IMR-90 (cell line): ENCODE data around the gene DSCAML1. TPM values are rescaled to one million over a fixed set of nuclear protein-coding genes. Genes with fewer than 3 reads are reported as not detected.

Experiments used
- ATAC-seq: fragments of 200-7000 bp; cut with Tn5 transposase; 2 replicates; pipeline ENCODE4 v1.9.1; 2020; ENCODE audit warnings: low read depth, mild to moderate bottlenecking, moderate library complexity
- BruUV-seq: library from RNA; stranded (reverse); fragments of 400-500 nt; replicated peaks from 2 replicates; lab custom pipeline; 2021; lab: Mats Ljungman, UMichigan
- CTCF ChIA-PET: fragments of 300-600 bp; formaldehyde crosslinking; extraction: SDS; loops from one replicate; lab custom pipeline; 2021; ENCODE audit warnings: antibody characterized with exemption; lab: Yijun Ruan, JAX
- POLR2A ChIA-PET: fragments of 300-600 bp; sonication (Branson Sonifier 250); formaldehyde crosslinking; loops from one replicate; lab custom pipeline; 2022; ENCODE audit warnings: antibody characterized with exemption; ENCODE audit not compliant: unreplicated experiment; lab: Charles Lee
- DNase-seq: peaks from one replicate; pipeline ENCODE4 v3.0.0; 2013
- H2AFZ ChIP-seq: replicated peaks from 2 replicates; pipeline ENCODE3; 2013; ENCODE audit warnings: low read length, mild to moderate bottlenecking; ENCODE audit not compliant: poor library complexity
- H2AK5ac ChIP-seq: 2 replicates; pipeline ENCODE4 v1.6.1; 2013; ENCODE audit warnings: low read depth, low read length, inconsistent platforms
- H2AK9ac ChIP-seq: replicated peaks from 2 replicates; pipeline ENCODE3; 2013; ENCODE audit warnings: mild to moderate bottlenecking, low read depth, low read length, moderate library complexity; ENCODE audit not compliant: poor library complexity
- H2BK120ac ChIP-seq: 2 replicates; pipeline ENCODE4 v1.6.1; 2013; ENCODE audit warnings: low read depth, low read length, inconsistent platforms
- H2BK15ac ChIP-seq: 3 replicates; pipeline ENCODE4 v1.6.1; 2013; ENCODE audit warnings: low read depth, low read length, inconsistent platforms
- H2BK20ac ChIP-seq: 2 replicates; pipeline ENCODE4 v1.6.1; 2013; ENCODE audit warnings: low read depth, mild to moderate bottlenecking, inconsistent platforms, low read length, moderate library complexity
- H2BK5ac ChIP-seq: 2 replicates; pipeline ENCODE4 v1.6.1; 2013; ENCODE audit warnings: mild to moderate bottlenecking, low read depth, low read length, inconsistent platforms; ENCODE audit not compliant: poor library complexity, severe bottlenecking
- H3K14ac ChIP-seq: replicated peaks from 2 replicates; pipeline ENCODE4 v1.6.1; 2013; ENCODE audit warnings: low read depth, low read length, inconsistent platforms
- H3K18ac ChIP-seq: 2 replicates; pipeline ENCODE4 v1.6.1; 2013; ENCODE audit warnings: low read depth, low read length, control low read depth
- H3K23ac ChIP-seq: 2 replicates; pipeline ENCODE4 v1.6.1; 2013; ENCODE audit warnings: low read depth, low read length, inconsistent platforms
- H3K27ac ChIP-seq: 2 replicates; pipeline ENCODE4 v1.5.1; 2013; ENCODE audit warnings: mild to moderate bottlenecking, control low read depth, low read length; ENCODE audit not compliant: insufficient read depth
- H3K27me3 ChIP-seq: 2 replicates; pipeline ENCODE4 v1.6.1; 2013; ENCODE audit warnings: low read length; ENCODE audit not compliant: control insufficient read depth, insufficient read depth
- H3K36me3 ChIP-seq: 2 replicates; pipeline ENCODE4 v1.6.1; 2013; ENCODE audit warnings: low read length, mixed read lengths; ENCODE audit not compliant: control insufficient read depth, insufficient read depth
- H3K4ac ChIP-seq: 2 replicates; pipeline ENCODE4 v1.6.1; 2013; ENCODE audit warnings: low read depth, low read length, inconsistent platforms
- H3K4me1 ChIP-seq: 2 replicates; pipeline ENCODE4 v1.6.1; 2013; ENCODE audit warnings: low read length, mixed read lengths; ENCODE audit not compliant: control insufficient read depth, insufficient read depth
- H3K4me2 ChIP-seq: 2 replicates; pipeline ENCODE4 v1.6.1; 2013; ENCODE audit warnings: low read depth, mild to moderate bottlenecking, control low read depth, low read length, moderate library complexity
- H3K4me3 ChIP-seq: 2 replicates; pipeline ENCODE4 v1.5.1; 2013; ENCODE audit warnings: low read depth, mild to moderate bottlenecking, control low read depth, low read length, moderate library complexity; ENCODE audit not compliant: insufficient read depth
- H3K56ac ChIP-seq: 2 replicates; pipeline ENCODE4 v1.6.1; 2013; ENCODE audit warnings: low read length, inconsistent platforms; ENCODE audit not compliant: insufficient read depth; ENCODE audit errors: extremely low read depth
- H3K79me1 ChIP-seq, 2 experiments: 2 replicates each; pipeline ENCODE4 v1.6.1; 2013; ENCODE audit warnings: low read length in 2 of 2, inconsistent platforms in 1 of 2, low read depth in 1 of 2
- H3K9ac ChIP-seq: 2 replicates; pipeline ENCODE4 v1.6.1; 2013; ENCODE audit warnings: low read depth, low read length, control low read depth
- H3K9me1 ChIP-seq: 2 replicates; pipeline ENCODE4 v1.6.1; 2013; ENCODE audit warnings: low read length, inconsistent platforms; ENCODE audit not compliant: insufficient read depth
- H3K9me3 ChIP-seq: 2 replicates; pipeline ENCODE4 v1.6.1; 2013; ENCODE audit warnings: low read length; ENCODE audit not compliant: control insufficient read depth, insufficient read depth
- H4K20me1 ChIP-seq: 2 replicates; pipeline ENCODE4 v1.6.1; 2013; ENCODE audit warnings: low read length, inconsistent platforms; ENCODE audit not compliant: insufficient read depth
- H4K5ac ChIP-seq: 2 replicates; pipeline ENCODE4 v1.6.1; 2013; ENCODE audit warnings: mild to moderate bottlenecking, low read depth, low read length, control low read depth
- H4K8ac ChIP-seq, 2 experiments: 2 replicates each; pipeline ENCODE4 v1.6.1; 2013; ENCODE audit warnings: low read depth in 2 of 2, low read length in 2 of 2, control low read depth in 1 of 2, inconsistent platforms in 1 of 2
- H4K91ac ChIP-seq: 2 replicates; pipeline ENCODE4 v1.6.1; 2013; ENCODE audit warnings: low read depth, low read length, inconsistent platforms; ENCODE audit not compliant: insufficient read depth
- BHLHE40 ChIP-seq: fragments of 150-350 bp; IDR thresholded peaks from 2 replicates; pipeline ENCODE4 v1.6.1; 2016; ENCODE audit warnings: mild to moderate bottlenecking, low read depth, low read length
- CHD1 ChIP-seq: IDR thresholded peaks from 2 replicates; pipeline ENCODE4 v1.6.1; 2012; ENCODE audit warnings: low read depth, low read length, improper control_type of control experiment
- FOS ChIP-seq: fragments of 150-350 bp; IDR thresholded peaks from 2 replicates; pipeline ENCODE4 v1.6.1; 2016; ENCODE audit warnings: low read depth, low read length
- MAFK ChIP-seq: IDR thresholded peaks from 2 replicates; pipeline ENCODE4 v1.6.1; 2012; ENCODE audit warnings: low read depth, low read length, improper control_type of control experiment
- MAZ ChIP-seq: IDR thresholded peaks from 2 replicates; pipeline ENCODE4 v1.6.1; 2012; ENCODE audit warnings: low read depth, mild to moderate bottlenecking, low read length, improper control_type of control experiment, moderate library complexity, borderline replicate concordance
- NFE2L2 ChIP-seq: fragments of 150-350 bp; IDR thresholded peaks from 2 replicates; pipeline ENCODE4 v1.6.1; 2016; ENCODE audit warnings: low read depth, mild to moderate bottlenecking, low read length
- RAD21 ChIP-seq: IDR thresholded peaks from 2 replicates; pipeline ENCODE4 v1.6.1; 2012; ENCODE audit warnings: low read length, improper control_type of control experiment
- RCOR1 ChIP-seq: IDR thresholded peaks from 2 replicates; pipeline ENCODE4 v1.6.1; 2012; ENCODE audit warnings: mild to moderate bottlenecking, low read length, improper control_type of control experiment; ENCODE audit not compliant: insufficient replicate concordance
- WGBS, 2 experiments: methylation state at CpG; one replicate each; pipeline versions ENCODE4 v1.1.5 to v1.1.7; 2013; ENCODE audit warnings: missing lambda C conversion rate in 2 of 2; ENCODE audit not compliant: insufficient read length in 1 of 2; ENCODE audit errors: extremely low coverage in 2 of 2; 5-methylcytosine and 5-hydroxymethylcytosine counted together
- dilution Hi-C: fragments of 300-500 bp; cut with HindIII; formaldehyde crosslinking; loops from one replicate; pipeline ENCODE4 v1.14.3; 2018; ENCODE audit warnings: low sequenced_read_pairs; ENCODE audit not compliant: unreplicated experiment
- in situ Hi-C: fragments of 300-500 bp; cut with MboI; formaldehyde crosslinking; loops from 3 replicates; pipeline ENCODE4 v1.14.3; 2019; ENCODE audit warnings: low sequenced_read_pairs, inconsistent platforms, mixed read lengths
- intact Hi-C: fragments of 100-400 bp; cut with micrococcal nuclease; formaldehyde crosslinking; loops from 2 replicates; pipeline ENCODE4 v1.10.0; 2022
- polyA plus RNA-seq, 3 experiments: library from polyadenylated mRNA; depleted of rRNA; stranded (reverse); fragments of >200 nt; gene quantifications; 2 replicates each; pipeline ENCODE4 v1.2.3, GENCODE V29; 2012; ENCODE audit warnings: low replicate concordance in 1 of 3
- total RNA-seq: library from RNA; depleted of rRNA; stranded (reverse); fragments of >200 nt; gene quantifications from 2 replicates; pipeline ENCODE4 v1.2.3, GENCODE V29; 2012
- TF ChIP-seq, protein P1 (sequence below): fragments of 150-350 bp; IDR thresholded peaks from 2 replicates; pipeline ENCODE4 v1.6.1; 2016; ENCODE audit warnings: low read depth, mild to moderate bottlenecking, low read length, moderate library complexity, borderline replicate concordance
- TF ChIP-seq, protein P2 (sequence below): fragments of 150-350 bp; IDR thresholded peaks from 2 replicates; pipeline ENCODE4 v1.6.1; 2017; ENCODE audit warnings: mild to moderate bottlenecking, antibody characterized with exemption, low read length, low read depth

DSCAML1 gene
- total and polyA plus RNA-seq, 2 of the 4 experiments (the other 2 are of a cell fraction) = not detected

DNA sequence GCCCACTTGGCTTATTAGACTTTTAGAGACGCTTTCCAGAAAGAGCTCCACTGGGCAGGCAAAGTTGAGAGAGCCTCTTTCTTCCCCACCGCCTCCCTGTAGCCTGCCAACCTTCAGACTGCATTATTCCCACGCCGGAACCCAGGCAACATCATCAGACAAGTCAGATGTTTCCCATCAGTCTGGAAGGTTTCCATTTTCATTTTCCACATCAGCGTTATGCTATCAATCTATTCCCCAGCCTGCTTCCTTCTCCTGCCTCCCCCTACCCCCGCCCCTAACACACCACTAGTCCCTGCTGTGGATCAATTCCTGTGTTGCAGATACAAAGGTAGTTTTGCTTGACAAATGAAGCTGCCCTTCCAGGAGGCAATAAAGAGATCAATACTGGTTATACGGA, 184.8 kb downstream of the DSCAML1 start:
- Histone ChIP-seq H2BK20ac (no peak overlapping the region), H3K4me3 (no peak overlapping the region), H2BK15ac (no peak overlapping the region), H4K5ac (no peak overlapping the region), H3K56ac (no peak overlapping the region), H3K4ac (no peak overlapping the region), H3K14ac (no peak overlapping the region), H3K23ac (no peak overlapping the region), H4K91ac (no peak overlapping the region), H3K9me3 (no peaks in the 10 kb centered on the region), H2AK9ac (no peak overlapping the region), H3K9ac (no peak overlapping the region), H3K9me1 (no peaks in the 10 kb centered on the region), H2AK5ac (no peak overlapping the region), H3K18ac (no peak overlapping the region), H2BK120ac (no peak overlapping the region), H3K27me3 (peaks cover 7% of the 10 kb centered on the region), H3K4me2 (no peak overlapping the region), H4K20me1 (no peaks in the 10 kb centered on the region), H2BK5ac (no peak overlapping the region), H3K36me3 (no peaks in the 10 kb centered on the region), H2AFZ (no peak overlapping the region), H3K79me1 (no peaks in the 10 kb centered on the region), H3K4me1 (no peaks in the 10 kb centered on the region), H3K27ac (no peak overlapping the region), H4K8ac (no peak overlapping the region)
- POLR2A ChIA-PET = no interaction called here
- ATAC-seq = no peak
- DNase-seq = no peak
- BruUV-seq = no TSS peak
- CTCF ChIA-PET = interaction anchor here (1.0 kb wide), 1 partner anchor 9 kb away, joined by 4 read pairs; no protein-coding TSS in a partner anchor
- TF ChIP-seq CHD1 (no peak), NFE2L2 (no peak), MAFK (no peak), MAZ (no peak), RAD21 (no peak), RCOR1 (no peak), BHLHE40 (no peak), FOS (no peak)
- TF ChIP-seq, protein P1, sequence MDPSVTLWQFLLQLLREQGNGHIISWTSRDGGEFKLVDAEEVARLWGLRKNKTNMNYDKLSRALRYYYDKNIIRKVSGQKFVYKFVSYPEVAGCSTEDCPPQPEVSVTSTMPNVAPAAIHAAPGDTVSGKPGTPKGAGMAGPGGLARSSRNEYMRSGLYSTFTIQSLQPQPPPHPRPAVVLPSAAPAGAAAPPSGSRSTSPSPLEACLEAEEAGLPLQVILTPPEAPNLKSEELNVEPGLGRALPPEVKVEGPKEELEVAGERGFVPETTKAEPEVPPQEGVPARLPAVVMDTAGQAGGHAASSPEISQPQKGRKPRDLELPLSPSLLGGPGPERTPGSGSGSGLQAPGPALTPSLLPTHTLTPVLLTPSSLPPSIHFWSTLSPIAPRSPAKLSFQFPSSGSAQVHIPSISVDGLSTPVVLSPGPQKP = no peak
- TF ChIP-seq, protein P2, sequence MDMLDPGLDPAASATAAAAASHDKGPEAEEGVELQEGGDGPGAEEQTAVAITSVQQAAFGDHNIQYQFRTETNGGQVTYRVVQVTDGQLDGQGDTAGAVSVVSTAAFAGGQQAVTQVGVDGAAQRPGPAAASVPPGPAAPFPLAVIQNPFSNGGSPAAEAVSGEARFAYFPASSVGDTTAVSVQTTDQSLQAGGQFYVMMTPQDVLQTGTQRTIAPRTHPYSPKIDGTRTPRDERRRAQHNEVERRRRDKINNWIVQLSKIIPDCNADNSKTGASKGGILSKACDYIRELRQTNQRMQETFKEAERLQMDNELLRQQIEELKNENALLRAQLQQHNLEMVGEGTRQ = no peak
- WGBS, 2 experiments = 29% methylated on average over 1 of the region's 7 CpGs; no CpG with 5 or more reads in 1 of the 2 experiments
- intact Hi-C loops = no loop called here
- in situ Hi-C loops = no loop called here
- dilution Hi-C loops = no loop called here
